ENCODE data around the gene LYPD5.
"Not testable (repeated sequence)": the region's sequence is repeated elsewhere in the genome, so short reads cannot be mapped to it uniquely, and the experiment has no call there.

Gene LYPD5

GRCh38 chr19:43777163-43777695 is 25.0 kb downstream of the LYPD5 start:
- H3K36me3 Mint-ChIP-seq (ENCODE audit: low read depth) = no peaks in the 10 kb centered on the region
- H3K4me1 Mint-ChIP-seq = peaks cover 65% of the 10 kb centered on the region
- H3K27ac Mint-ChIP-seq = no peak overlapping the region
- DNase-seq = no peak
- peaks cover 70% of the 10 kb centered on the region for H3K27me3 Mint-ChIP-seq (ENCODE audit: low read depth, poor library complexity)
- no peak overlapping the region for H3K4me3 Mint-ChIP-seq
- H3K9me3 Mint-ChIP-seq = no peaks in the 10 kb centered on the region
- TF ChIP-seq CTCF (IDR thresholded peaks at IDR 0.05) = no peak

GRCh38 chr19:43776286-43776685 is 26.0 kb downstream of the LYPD5 start:
- Mint-ChIP-seq H3K4me3 (peak overlapping the region; percentile 15), H3K4me1 (peaks cover 58% of the 10 kb centered on the region), H3K27me3 (ENCODE audit: low read depth, poor library complexity) (peaks cover 79% of the 10 kb centered on the region), H3K36me3 (ENCODE audit: low read depth) (no peaks in the 10 kb centered on the region), H3K9me3 (no peaks in the 10 kb centered on the region), H3K27ac (no peak overlapping the region)
- no peak for DNase-seq
- TF ChIP-seq CTCF (IDR thresholded peaks at IDR 0.05) = no peak

- Mint-ChIP-seq H3K27me3 (ENCODE audit: low read depth, poor library complexity) (peaks cover 88% of the 10 kb centered on the region), H3K9me3 (no peaks in the 10 kb centered on the region), H3K4me1 (peaks cover 54% of the 10 kb centered on the region), H3K4me3 (no peak overlapping the region), H3K36me3 (ENCODE audit: low read depth) (no peaks in the 10 kb centered on the region), H3K27ac (no peak overlapping the region)
- no peak for TF ChIP-seq CTCF (IDR thresholded peaks at IDR 0.05)
- no peak for DNase-seq
These were observed 26.9 kb downstream of the LYPD5 start for GRCh38 chr19:43775299-43775890.

- not testable (repeated sequence) for H3K27ac Mint-ChIP-seq; DNase-seq; H3K36me3 Mint-ChIP-seq (ENCODE audit: low read depth); H3K9me3 Mint-ChIP-seq
- Mint-ChIP-seq H3K4me3 (peak overlapping the region; percentile 75), H3K27me3 (ENCODE audit: low read depth, poor library complexity) (peaks cover 92% of the 10 kb centered on the region), H3K4me1 (peaks cover 52% of the 10 kb centered on the region)
These were observed 27.3 kb downstream of the LYPD5 start for GRCh38 chr19:43774940-43775258.

GRCh38 chr19:43774103-43774939 is 27.9 kb downstream of the LYPD5 start:
- peaks cover 47% of the 10 kb centered on the region for H3K4me1 Mint-ChIP-seq
- DNase-seq = peak; percentile 86
- no peaks in the 10 kb centered on the region for H3K9me3 Mint-ChIP-seq
- no peaks in the 10 kb centered on the region for H3K36me3 Mint-ChIP-seq (ENCODE audit: low read depth)
- H3K27me3 Mint-ChIP-seq (ENCODE audit: low read depth, poor library complexity) = peaks cover 94% of the 10 kb centered on the region
- peak overlapping the region; percentile 75 for H3K4me3 Mint-ChIP-seq
- peak; percentile 57 for TF ChIP-seq CTCF (IDR thresholded peaks at IDR 0.05)
- no peak overlapping the region for H3K27ac Mint-ChIP-seq

GRCh38 chr19:43773725-43774102 is 28.5 kb downstream of the LYPD5 start:
- TF ChIP-seq CTCF (IDR thresholded peaks at IDR 0.05) = no peak
- Mint-ChIP-seq H3K27ac (no peak overlapping the region), H3K27me3 (ENCODE audit: low read depth, poor library complexity) (peaks cover 97% of the 10 kb centered on the region), H3K4me1 (peaks cover 45% of the 10 kb centered on the region), H3K9me3 (no peaks in the 10 kb centered on the region), H3K36me3 (ENCODE audit: low read depth) (no peaks in the 10 kb centered on the region), H3K4me3 (peak overlapping the region; percentile 75)
- no peak for DNase-seq
